GM21717 (cell line): ENCODE results near the gene HAGHL.
"Not testable (repeated sequence)": the region's sequence is repeated elsewhere in the genome, so short reads cannot be mapped to it uniquely, and the experiment has no call there.

ENCODE experiments used
- ATAC-seq: cut with Tn5 transposase; IDR thresholded peaks from one replicate; pipeline ENCODE4 v1.9.1; 2021; ENCODE audit warnings: mild to moderate bottlenecking, moderate library complexity; ENCODE audit not compliant: unreplicated experiment

HAGHL gene

GRCh38 chr16:767743-768235 lies 40.9 kb downstream of the HAGHL start:
- ATAC-seq: no peak

DNA sequence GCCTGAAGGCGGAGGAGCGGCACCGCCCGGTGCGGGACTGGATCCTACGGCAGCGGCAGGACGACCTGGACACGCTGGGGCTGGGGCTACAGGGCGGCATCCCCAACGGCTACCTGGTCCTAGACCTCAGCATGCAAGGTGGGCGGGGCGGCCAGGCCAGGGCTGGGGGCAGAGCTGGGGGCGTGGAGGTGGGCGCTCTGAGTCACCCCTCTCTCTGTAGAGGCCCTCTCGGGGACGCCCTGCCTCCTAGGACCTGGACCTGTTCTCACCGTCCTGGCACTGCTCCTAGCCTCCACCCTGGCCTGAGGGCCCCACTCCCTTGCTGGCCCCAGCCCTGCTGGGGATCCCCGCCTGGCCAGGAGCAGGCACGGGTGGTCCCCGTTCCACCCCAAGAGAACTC lies 41.5 kb downstream of the HAGHL start:
- no peak for ATAC-seq

DNA sequence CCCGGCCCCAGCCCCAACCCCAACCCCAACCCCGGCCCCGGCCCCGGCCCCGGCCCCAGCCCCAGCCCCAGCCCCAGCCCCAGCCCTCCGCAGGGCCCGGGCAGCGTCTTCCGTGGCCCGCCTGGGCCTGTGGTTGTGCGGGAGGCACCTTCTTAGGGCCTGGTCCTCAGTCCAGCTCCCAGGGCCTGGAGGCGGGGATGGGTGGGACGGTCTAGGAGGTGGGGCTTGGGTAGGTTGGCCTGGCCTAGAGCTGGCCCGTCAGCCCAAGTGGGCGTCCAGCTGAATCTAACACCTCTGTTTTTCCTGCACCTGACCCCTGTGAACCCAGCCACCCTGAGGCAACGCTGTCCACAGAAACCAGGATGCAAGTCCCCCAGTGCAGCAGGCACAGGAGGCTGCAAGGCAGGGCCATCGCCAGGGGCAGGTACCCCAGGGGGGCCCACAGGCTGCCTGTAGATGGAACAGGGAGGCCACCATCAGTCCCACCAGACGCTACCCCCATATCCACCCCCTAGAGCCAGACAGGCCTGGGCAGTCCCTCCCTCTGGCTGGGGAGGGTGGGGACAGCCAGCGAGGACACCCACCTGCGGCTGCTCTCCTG lies 42.4 kb downstream of the HAGHL start:
- ATAC-seq: no peak

DNA sequence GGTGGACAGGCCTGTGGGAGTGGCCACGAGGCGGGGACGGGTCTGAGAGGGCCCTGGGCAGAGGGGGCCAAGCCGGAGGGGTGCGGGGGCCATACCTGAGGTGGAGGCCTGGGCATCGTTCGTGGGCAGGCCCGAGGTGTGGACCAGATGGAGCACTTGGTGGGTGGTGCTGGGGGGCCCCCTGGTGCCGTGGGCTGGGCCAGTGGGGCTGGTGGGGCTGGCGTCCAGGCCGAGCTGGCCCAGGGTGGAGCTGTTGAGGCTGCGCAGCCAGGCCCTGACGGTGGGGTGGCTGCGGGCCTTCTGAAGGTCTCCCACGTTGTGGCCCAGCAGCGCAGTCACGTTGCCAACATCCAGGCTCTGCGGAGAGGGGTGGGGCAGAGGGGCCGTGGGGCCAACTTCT lies 43.0 kb downstream of the HAGHL start:
- no peak for ATAC-seq

DNA sequence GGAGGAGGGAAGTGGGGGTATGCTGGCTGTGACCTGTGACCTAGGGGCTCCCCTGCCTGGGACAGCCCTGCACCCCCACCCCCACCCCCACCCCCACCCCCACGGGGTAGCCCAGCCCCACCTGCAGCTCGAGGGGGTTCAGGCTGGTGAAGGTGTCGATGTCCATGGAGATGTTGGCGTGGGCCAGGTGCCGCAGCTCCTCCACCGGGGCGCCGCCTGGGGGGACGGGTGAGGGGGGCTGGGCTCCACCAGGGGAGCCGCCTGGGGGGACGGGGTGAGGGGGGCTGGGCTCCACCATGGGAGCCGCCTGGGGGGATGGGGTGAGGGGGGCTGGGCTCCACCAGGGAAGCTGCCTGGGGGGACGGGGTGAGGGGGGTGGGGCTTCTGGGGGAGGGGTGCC lies 43.5 kb downstream of the HAGHL start:
- ATAC-seq: no peak

DNA sequence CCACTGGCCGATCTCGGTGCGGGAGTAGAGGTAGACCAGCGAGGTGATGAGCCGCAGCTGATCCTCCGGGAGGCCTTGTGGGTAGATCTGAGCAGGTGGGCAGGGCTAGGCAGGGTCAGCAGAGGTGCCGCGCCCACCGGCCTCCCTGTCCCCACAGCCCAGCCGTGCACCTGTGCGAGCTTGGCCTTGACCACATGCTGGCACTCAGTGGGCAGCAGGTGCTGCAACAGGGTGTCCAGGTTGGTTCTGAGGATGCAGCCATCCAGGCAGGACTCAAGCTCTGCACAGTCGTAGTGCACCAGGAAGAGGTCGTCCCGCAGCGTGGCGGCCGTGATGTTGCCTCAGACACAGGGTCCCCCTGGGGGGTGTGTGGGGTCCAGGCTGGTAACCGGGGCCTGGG lies 46.1 kb downstream of the HAGHL start:
- ATAC-seq: no peak

DNA sequence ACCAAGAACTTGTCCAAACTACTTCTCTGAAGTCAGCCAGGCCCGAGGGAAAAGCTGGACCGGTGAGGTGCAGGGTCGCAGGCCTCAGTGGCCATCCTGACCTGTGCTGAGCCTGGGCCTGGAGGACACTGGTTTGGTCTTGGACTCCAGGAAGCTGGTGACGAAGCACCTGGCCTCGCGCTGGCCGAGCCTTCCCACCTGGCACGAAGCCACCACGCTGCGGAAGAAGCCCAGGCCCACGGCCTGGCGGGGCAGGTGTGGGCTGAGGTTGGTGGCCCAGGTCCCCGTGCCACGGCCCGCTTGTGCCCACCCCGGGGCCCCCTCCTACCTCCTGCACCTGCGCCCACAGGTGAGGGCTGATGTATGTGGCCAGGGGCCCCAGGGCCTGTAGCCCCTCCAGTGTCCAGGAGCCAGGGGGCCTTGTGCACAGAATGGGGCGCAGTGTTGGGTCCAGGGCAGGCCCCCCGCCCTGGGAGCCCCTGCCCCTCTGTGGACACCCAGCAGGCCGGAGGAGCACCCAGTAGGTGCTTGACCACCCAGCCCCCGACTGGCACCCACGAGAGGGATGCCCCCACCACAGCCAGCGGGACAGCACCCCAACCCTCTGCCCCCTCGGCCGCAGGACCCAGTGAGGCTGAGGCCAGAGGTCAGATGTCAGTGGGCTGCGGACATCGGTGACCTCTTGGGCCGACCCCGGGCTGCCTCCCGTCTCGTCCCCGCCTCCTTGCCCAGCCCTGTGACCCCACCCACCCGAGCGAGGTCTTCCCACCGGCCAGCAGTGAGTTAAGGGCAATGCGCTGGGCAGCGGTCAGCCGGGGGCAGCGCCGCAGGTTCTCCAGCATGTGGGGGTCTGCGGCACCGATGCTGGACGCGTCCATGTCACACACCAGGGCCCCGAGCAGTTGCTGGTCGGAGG lies 47.4 kb downstream of the HAGHL start:
- no peak for ATAC-seq

DNA sequence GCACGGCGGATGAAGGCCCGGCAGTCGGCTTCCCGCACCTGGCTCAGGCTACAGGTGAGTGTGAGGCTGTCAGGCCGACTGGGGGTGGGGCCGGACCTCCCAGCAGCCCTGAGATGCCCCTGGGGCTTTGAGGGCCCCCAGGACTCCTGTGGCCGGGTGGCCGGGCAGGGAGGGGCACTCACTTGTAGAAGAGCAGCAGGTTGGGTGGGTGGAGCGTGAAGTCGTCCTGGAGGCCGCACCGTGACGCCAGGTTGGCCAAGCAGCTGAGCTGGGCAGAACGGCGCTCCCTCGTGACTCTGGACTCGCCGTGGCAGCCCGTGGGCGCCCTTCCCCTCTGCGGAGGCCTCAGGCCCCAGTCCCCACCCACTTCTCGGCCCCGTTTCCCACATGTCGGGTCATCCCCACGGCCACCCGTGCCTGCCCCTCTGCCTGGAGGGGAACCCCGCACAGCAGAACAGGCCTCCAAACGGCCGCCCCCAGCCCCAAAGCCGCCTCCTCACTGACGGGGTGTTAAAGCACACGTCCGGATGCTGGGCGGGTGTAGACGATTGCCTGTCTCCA lies 48.4 kb downstream of the HAGHL start:
- no peak for ATAC-seq

- ATAC-seq: not testable (repeated sequence)
Observed at GRCh38 chr16:776298-776697, 49.4 kb downstream of the HAGHL start.

DNA sequence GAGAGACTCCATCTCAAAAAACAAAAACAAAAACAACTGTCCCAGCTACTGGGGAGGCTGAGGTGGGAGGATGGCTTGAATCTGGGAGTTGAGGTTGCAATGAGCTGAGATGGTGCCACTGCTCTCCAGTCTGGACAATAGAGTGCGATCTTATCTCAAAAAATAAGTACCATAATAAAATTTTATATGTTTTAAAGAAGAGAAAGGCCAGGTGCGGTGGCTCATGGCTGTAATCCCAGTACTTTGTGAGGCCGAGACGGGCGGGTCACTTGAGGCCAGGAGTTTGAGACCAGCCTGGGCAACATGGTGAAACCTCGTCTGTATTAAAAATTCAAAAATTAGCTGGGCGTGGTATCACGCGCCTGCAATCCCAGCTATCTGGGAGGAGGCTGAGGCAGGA lies 49.9 kb downstream of the HAGHL start:
- ATAC-seq: no peak

- no peak for ATAC-seq
Observed at GRCh38 chr16:777826-778225, 50.9 kb downstream of the HAGHL start.

GRCh38 chr16:778447-778846 lies 51.5 kb downstream of the HAGHL start:
- no peak for ATAC-seq

DNA sequence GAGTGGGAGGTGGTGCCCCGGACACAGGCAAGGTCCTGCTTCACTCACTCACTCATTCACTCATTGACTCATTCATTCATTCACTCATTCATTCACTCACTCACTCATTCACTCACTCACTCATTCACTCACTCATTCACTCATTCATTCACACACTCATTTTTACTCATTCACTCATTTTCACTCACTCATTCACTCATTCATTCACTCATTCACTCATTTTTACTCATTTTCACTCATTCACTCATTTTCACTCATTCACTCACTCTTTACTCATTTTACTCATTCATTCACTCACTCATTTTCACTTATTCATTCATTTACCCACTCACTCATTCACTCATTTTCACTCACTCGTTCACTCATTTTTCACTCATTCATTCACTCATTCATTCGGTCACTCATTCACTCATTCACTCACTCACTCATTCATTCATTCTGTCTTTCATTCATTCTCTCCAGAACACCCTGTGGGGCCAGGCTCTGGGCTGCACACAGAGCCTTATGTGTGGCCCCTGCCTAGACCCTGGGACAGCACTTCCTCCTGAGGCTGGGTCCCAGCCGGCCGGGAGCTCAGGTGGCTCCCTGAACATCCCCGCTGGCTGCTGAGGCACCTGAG lies 52.1 kb downstream of the HAGHL start:
- ATAC-seq: no peak
